GM18505 (cell line): Measurements from ENCODE around the gene MRC2.
"Not testable (repeated sequence)": the region's sequence is repeated elsewhere in the genome, so short reads cannot be mapped to it uniquely, and the experiment has no call there.

ENCODE experiments used
- ATAC-seq: cut with Tn5 transposase; IDR thresholded peaks from one replicate; pipeline ENCODE4 v1.9.1; 2021; ENCODE audit not compliant: unreplicated experiment
- POLR2A ChIP-seq: IDR thresholded peaks from 4 replicates; pipeline ENCODE4 v1.6.1; 2011; ENCODE audit warnings: borderline replicate concordance; ENCODE audit not compliant: insufficient read depth, insufficient read length; ENCODE audit errors: extremely low read depth

Gene MRC2

DNA sequence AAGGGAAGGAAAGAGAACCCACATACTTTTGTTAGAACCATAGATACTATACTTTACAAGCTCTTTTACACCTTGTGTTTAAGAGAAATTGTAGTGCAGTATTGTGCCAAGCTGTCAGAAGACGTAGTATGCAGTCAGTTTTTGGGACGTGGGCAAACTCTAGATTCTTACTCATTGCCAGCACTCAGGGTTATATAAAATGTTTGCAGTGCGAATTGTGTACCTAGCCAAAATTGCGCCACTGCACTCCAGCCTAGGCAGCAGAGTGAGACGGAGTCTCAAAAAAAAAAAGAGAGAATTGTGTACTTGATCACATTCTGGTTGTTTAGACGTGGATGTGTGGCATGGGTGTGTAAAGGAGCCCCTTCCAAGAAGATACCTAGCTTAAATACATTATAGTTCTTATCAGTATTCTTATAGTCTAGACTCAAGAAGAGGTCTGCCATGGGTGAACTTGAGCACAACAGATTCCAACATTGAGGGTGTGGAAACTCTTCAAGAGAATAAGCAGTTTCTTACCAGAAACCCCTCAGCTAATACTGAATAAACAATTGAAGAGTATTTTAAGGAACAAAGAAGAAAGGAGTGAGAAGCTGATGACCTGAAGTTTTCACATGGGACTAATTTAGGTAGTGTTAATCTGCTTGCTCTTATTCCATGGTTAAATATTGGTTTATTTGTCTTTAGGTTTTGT, 27.4 kb upstream of the MRC2 start:
- ATAC-seq, result no peak
- TF ChIP-seq POLR2A, result no peak

DNA sequence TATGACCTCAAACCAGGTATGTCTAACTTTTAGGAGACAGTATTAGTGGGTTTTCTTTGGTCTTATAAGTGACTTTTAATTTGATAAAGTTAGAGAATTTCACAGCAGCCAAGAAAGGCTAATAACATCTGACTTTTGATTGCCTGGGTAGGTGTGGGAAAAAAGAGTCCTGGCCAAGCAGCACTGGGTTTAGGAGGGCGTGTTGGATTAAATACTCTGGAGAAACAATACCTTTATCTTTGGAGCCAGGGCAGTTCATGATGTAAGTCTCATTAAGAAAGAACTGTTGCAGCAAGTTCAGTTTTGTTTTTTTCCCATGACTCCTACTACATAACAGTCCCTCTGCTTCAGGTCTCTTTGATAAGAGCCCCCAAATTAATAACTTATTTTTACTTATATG, 26.7 kb upstream of the MRC2 start:
- no peak for ATAC-seq
- no peak for TF ChIP-seq POLR2A

DNA sequence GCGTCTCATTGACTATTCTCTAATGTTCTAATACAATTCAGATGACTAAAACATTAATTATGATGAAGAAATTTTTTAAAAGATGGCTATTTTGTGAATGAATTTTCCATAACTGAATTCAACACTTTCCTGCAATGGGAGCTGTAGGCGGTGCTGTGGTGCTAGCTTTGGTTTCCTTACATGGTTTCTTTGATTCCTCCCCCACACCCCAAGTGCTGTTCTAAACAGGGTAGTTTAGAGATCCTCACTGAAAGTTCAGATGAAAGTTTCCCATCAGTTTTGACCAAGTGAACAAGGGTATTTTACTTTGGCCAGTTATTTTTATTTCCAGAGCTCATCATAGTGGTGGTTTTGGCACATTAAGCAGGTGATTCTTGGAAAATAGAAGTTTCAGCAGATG, 26.0 kb upstream of the MRC2 start:
- no peak for ATAC-seq

DNA sequence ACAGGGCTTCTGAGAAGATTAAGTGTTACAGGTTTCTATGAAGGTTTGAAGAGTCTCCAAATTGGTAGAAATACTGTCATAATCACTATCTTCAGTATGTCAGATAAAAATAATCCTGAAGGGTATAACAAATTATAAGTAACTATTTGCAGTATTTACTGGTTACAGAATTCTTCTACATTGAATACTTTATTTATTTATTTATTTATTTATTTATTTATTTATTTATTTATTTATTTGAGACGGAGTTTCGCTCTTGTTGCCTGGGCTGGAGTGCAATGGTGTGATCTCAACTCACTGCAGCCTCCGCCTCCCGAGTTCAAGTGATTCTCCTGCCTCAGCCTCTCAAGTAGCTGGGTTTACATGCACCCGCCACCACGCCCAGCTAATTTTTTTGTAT, 23.7 kb upstream of the MRC2 start:
- ATAC-seq, result not testable (repeated sequence)

More for the DNA sequence above, 26.0 kb upstream of the MRC2 start:
- TF ChIP-seq POLR2A, result no peak

DNA sequence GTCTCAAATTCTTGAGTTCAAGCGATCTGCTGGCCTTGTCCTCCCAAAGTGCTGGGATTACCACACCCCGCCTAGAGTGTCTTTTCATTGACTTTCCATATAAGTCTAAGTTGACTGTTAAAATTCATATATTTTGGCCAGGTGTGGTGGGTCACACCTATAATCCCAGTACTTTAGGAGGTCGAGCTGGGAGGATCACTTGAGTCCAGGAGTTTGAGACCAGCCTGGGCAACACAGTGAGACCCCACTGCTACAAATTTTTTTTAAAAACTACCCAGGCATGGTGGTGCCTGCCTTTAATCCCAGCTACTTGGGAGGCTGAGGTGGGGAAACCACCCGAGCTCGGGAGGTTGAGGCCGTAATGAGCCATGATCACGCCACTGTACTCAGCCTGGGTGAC, 21.9 kb upstream of the MRC2 start:
- no peak for ATAC-seq

DNA sequence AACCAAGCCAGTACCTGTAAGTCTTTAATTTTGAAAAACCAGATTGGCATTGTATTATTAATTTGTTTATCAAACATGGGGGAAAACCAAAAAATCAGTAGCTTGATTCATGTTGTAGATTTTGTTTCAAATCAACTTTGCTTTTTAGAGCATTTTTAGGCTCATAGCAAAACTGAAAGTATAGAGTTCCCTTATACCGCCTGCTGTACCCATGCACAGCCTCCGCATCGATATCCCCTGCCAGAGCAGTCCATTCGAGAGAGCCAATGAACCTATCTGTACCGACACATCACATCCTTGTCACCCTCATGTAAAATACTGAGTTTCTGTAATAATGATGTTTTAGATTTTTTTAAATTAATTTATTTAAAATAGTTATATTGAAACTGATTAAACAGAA, 16.2 kb upstream of the MRC2 start:
- no peak for TF ChIP-seq POLR2A
- no peak for ATAC-seq

More for the DNA sequence above, 21.9 kb upstream of the MRC2 start:
- TF ChIP-seq POLR2A, result no peak

DNA sequence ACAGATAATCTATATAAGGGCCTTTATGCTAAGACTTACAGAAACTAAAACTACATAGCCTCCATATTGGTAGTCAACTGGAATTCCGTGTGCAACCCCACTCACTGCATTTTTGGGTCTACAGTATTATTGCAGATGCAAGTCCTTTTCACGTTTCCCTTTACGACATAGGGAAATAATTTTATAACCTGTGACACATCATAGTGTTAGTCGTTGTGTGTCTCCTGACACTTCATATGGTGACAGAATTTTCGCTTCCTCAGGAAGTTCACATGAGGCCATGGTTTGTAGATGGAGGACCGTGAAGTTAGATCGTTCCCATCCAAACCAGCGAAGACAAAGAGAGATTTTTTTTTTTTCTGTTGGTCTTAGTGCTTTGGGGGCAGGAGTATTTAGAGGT, 15.7 kb upstream of the MRC2 start:
- no peak for ATAC-seq
- no peak for TF ChIP-seq POLR2A

DNA sequence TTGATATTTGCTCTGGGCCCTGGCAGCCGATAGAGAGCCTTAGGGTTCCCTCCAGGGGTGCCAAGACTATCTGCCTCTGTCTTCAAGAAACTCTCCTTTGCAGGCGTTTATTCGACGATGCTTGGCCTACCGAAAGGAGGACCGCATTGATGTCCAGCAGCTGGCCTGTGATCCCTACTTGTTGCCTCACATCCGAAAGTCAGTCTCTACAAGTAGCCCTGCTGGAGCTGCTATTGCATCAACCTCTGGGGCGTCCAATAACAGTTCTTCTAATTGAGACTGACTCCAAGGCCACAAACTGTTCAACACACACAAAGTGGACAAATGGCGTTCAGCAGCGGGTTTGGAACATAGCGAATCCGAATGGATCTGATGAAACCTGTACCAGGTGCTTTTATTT, 15.2 kb upstream of the MRC2 start:
- ATAC-seq, result not testable (repeated sequence)

DNA sequence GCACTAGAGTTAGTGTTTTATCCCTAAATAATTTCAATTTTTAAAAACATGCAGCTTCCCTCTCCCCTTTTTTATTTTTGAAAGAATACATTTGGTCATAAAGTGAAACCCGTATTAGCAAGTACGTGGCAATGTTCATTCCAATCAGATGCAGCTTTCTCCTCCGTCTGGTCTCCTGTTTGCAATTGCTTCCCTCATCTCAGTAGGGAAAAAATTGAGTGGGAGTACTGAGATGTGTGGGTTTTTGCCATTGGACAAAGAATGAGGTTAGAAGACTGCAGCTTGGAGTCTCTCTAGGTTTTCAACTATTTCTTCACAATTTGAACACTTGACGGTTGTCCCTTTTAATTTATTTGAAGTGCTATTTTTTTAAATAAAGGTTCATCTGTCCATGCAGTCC, 14.4 kb upstream of the MRC2 start:
- ATAC-seq, result not testable (repeated sequence)

DNA sequence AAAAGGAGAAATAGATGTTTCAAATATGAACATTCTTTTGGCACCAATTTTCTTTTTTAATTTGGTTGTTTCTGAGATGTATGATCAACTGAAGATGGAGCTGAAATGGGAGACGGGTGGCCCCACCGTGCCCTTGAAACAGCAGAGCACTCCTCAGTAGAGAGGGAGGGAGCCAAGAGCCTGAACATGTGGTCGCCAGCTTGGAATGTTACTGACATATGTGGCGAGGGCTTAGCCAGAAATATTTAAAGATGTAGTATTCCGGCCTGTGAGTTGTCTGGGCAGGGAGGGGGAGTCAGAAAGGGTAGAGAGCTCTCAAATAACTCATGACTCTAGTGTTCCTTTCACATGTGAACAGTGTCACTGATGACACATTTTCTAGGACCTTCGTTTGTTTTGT, 13.3 kb upstream of the MRC2 start:
- TF ChIP-seq POLR2A, result no peak
- ATAC-seq, result no peak

DNA sequence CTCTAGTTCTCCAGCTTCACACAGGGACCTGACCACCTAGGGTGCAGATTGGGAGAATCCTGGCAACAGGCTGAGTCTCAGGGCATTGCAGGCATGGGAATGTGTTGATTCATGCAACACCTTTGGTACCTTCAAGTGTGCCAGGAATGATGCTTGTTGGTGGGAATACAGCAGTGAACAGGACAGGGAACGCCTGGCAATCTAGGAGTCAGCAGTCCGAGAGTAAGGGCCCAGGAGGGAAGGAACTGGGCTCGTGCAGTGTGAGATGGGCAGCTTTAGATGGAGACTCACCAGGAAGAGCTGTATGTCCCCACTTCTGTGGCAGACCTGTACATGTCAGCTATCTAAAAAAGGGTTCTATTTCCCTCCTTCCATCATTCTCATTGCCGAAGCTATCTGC, 12.0 kb upstream of the MRC2 start:
- ATAC-seq, result no peak
- TF ChIP-seq POLR2A, result no peak

DNA sequence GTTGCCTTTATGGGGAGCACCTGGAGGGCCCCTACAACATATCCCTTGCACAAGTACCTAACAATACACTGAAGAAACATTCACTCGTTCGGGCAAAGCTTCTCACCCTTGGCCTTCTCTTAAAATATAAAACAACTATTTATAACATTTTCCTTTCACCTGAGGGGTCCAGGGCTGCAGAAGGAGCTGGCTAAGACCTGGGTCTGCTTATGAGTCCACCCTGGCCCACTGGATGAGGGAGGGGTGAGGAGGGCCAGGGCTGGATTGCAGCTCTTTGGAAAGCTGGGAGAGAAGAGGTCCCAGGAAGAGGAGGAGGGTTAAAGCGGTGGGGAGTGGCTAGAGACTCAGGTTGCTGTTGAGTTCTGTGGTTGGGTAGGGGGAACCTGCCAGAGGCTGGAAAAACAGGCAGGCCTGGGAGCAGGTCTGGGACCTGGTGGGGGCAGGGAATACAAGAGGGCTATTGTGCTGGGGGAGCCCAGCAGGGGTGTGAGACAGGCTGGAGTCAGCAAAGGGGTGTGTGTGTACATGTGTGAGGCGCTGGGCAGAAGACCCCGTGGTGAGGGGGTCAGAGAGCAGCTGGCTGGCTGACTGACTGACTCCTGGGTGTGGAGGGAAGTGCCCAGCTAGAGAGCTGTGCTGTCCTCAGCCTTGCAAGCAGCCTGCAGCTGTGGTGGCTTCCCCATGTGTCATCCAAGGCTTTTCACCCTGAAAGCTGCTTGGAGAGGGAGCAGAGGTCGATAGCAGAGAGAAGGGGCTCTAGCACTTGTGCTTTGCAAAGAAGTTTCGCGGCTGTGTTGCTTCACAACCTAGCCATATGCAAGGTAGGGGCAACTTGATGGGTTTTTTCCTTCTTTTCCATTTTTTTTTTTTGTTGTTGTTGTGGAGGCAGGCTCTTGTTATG, 10.2 kb upstream of the MRC2 start:
- no peak for ATAC-seq
- TF ChIP-seq POLR2A, result no peak

DNA sequence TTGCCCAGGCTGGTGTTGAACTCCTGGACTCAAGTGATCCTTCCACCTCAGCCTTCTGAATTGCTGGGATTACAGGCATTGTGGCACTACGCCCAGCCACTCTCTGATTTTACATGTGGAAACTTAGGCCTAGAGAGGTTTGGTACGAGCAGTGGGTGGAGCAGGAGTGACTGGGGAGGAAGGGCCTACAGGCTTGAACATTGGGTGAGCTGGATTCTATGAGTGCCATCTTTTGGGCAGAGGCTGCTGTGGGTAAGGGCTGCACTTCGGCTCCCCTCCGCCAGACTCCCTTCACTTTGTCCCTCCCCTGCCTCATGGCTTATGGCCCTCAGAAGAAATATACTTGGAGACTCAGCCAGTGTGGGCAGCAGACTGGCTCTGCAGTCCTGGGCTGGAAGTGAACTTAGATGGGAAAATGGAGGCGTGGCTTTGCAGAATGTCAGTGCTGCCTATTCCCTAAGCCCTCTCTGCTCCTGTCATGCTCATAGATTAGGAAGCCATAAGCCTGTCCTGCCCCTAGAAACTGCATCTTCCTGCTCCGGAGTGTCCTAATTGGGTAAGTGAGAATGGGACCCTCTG, 9.5 kb upstream of the MRC2 start:
- no peak for ATAC-seq
- TF ChIP-seq POLR2A, result no peak
